ENCODE data around the gene TRPV5.

GRCh38 chr7:142969183-142969582 lies 35.6 kb upstream of the TRPV5 start:
- TF ChIP-seq MAX (IDR thresholded peaks at IDR 0.05; ENCODE audit: low read depth, low read length): no peak
- TF ChIP-seq CTCF (IDR thresholded peaks at IDR 0.05; ENCODE audit: low read depth, low read length): no peak

All from NB4 (cell line).